Common myeloid progenitor, CD34-positive (primary cell): ENCODE data around the gene SYPL2. TPM values are rescaled to one million over a fixed set of nuclear protein-coding genes. Genes with fewer than 3 reads are reported as not detected.

Source experiments
- CTCF ChIA-PET: fragments of 350-600 bp; sonication (Branson Sonifier 250); formaldehyde crosslinking; loops from one replicate; lab custom pipeline; 2021; ENCODE audit warnings: antibody characterized with exemption; lab: Charles Lee
- POLR2A ChIA-PET: fragments of 350-600 bp; sonication (Branson Sonifier 250); formaldehyde crosslinking; loops from one replicate; lab custom pipeline; 2021; ENCODE audit warnings: antibody characterized with exemption; lab: Charles Lee
- DNase-seq, 3 donors: peaks; one replicate each; pipeline versions ENCODE4 v3.0.0 to v3.0.0-alpha.2; 2013
- H3K27ac ChIP-seq, 2 experiments: 1 replicate in 1 of 2; 2 replicates in 1 of 2; pipeline ENCODE4 v1.7.0; 2013; ENCODE audit warnings: inconsistent platforms in 2 of 2, low read length in 2 of 2, mild to moderate bottlenecking in 2 of 2, low read depth in 1 of 2, moderate library complexity in 1 of 2; ENCODE audit not compliant: severe bottlenecking in 2 of 2, insufficient read depth in 1 of 2, poor library complexity in 1 of 2
- H3K27me3 ChIP-seq, 5 experiments: replicated peaks in 2 of 5; 1 replicate in 3 of 5; 2 replicates in 2 of 5; pipeline versions ENCODE4 v1.6.1 to v1.7.0; 2013; ENCODE audit warnings: low read length in 4 of 5, mild to moderate bottlenecking in 2 of 5, moderate library complexity in 2 of 5, inconsistent platforms in 1 of 5; ENCODE audit not compliant: insufficient read depth in 5 of 5, control insufficient read depth in 4 of 5
- H3K36me3 ChIP-seq, 4 experiments: 1 replicate in 2 of 4; 2 replicates in 2 of 4; pipeline versions ENCODE4 v1.6.1 to v1.7.0; 2013; ENCODE audit warnings: low read length in 3 of 4, control low read depth in 1 of 4, mild to moderate bottlenecking in 1 of 4; ENCODE audit not compliant: control insufficient read depth in 4 of 4, insufficient read depth in 4 of 4
- H3K4me1 ChIP-seq, 4 experiments: 1 replicate in 3 of 4; 2 replicates in 1 of 4; pipeline versions ENCODE4 v1.6.1 to v1.7.1; 2013; ENCODE audit warnings: low read length in 3 of 4, mild to moderate bottlenecking in 3 of 4, control low read depth in 1 of 4, inconsistent platforms in 1 of 4, moderate library complexity in 1 of 4; ENCODE audit not compliant: control insufficient read depth in 4 of 4, insufficient read depth in 4 of 4; ENCODE audit errors: control extremely low read depth in 1 of 4
- H3K4me3 ChIP-seq, 7 experiments: 1 replicate in 4 of 7; 2 replicates in 3 of 7; pipeline versions ENCODE4 v1.5.1 to v1.7.0; 2013; ENCODE audit warnings: mild to moderate bottlenecking in 7 of 7, low read length in 6 of 7, moderate library complexity in 6 of 7, inconsistent platforms in 2 of 7, low read depth in 2 of 7, control low read depth in 1 of 7; ENCODE audit not compliant: insufficient read depth in 4 of 7, control insufficient read depth in 1 of 7; ENCODE audit errors: extremely low read depth in 1 of 7
- H3K9me3 ChIP-seq, 5 experiments: 1 replicate in 4 of 5; 2 replicates in 1 of 5; pipeline versions ENCODE4 v1.6.1 to v1.7.1; 2013; ENCODE audit warnings: low read length in 4 of 5, mild to moderate bottlenecking in 2 of 5, inconsistent platforms in 1 of 5, low read depth in 1 of 5, moderate library complexity in 1 of 5; ENCODE audit not compliant: control insufficient read depth in 4 of 5, insufficient read depth in 2 of 5; ENCODE audit errors: control extremely low read depth in 1 of 5
- WGBS: methylation state at CpG from one replicate; pipeline ENCODE4 v1.1.5; 2013; ENCODE audit not compliant: insufficient coverage; 5-methylcytosine and 5-hydroxymethylcytosine counted together
- polyA plus RNA-seq: library from polyadenylated mRNA; unstranded; fragments of 120-200 nt; gene quantifications from one replicate; pipeline ENCODE4 v1.2.1, GENCODE V29; 2013

SYPL2 gene
- polyA plus RNA-seq: not detected

DNA sequence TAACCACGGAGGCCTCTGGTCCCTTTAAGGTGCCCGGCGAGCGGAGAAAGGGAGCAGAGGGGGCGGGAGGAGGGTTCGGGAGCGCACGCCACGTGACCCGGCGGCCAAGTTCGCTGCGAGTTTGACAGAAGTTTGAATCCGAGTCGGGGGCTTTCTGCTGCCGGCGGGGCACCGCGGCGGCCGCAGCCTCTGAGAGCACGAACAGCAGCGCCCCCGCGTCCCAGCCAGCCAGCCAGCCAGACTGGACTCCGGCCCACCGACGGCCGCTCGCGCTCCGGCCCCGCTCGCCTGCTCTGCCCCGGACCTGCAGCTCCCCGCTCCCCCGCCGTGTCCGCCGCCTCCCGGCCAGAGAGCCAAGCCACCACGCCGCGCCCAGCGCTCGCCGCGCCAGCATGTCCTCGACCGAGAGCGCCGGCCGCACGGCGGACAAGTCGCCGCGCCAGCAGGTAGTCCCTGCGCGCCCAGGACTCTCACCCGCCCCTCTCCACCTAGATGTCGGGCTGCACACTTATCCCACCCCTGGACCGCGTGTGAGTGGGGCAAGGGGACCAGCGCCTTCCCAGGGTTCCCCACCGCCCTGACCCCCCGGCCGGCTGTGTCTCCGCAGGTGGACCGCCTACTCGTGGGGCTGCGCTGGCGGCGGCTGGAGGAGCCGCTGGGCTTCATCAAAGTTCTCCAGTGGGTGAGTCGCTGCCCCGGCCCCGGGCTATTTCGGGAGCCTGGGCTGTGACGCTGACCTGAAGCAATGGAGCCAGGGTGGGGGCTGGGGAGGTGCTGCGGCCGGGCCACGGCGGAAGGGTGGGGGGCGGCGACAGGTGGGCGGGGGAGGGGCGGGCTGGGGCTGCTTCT, at the start of gene SYPL2:
SYPL2 (plus strand) TSS at position 95 of the 849 bp plus-strand sequence; CDS start at position 393, 298 bp downstream.
- peak in 2 of 3 donors; percentile 33 to 37 for DNase-seq
- ChIA-PET POLR2A (no interaction called here), CTCF (no interaction called here)
- Histone ChIP-seq H3K4me3 (peak within 1 kb of the TSS in 6 of 7 experiments; percentile 22 to 67 (median 57)), H3K9me3 (no peaks in the 10 kb centered on the region), H3K4me1 (peaks cover 0 to 15% (median 14%) of the 10 kb centered on the region in 4 experiments), H3K27me3 (peaks cover 33 to 99% (median 43%) of the 10 kb centered on the region in 5 experiments), H3K36me3 (no peaks in the 10 kb centered on the region), H3K27ac (no peak within 1 kb of the TSS)
- WGBS: 3% methylated on average over 59 of the region's 88 CpGs

DNA sequence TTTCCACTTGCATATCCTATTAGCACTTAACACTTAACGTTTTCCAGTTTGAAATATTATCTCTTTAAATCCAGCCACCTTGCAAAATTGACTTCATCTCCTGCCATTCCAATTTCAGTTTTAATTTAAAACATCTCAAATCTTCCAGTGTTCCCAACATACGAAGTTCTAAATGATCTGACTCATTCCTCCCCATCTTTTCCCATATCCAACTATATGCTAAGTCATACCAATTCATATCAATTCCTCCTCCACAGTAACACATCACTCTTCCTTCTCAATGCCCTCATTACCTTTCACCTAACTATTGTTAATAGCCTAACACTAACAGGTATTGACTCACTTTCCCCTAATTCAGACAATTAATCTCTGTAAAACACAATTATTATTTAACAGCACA, 42.8 kb upstream of the SYPL2 start:
- no peak overlapping the region for H3K27ac ChIP-seq
- no peak overlapping the region for H3K4me3 ChIP-seq
- H3K36me3 ChIP-seq: peaks cover 7 to 29% (median 17%) of the 10 kb centered on the region in 4 experiments
- H3K4me1 ChIP-seq: peaks cover 11 to 29% (median 18%) of the 10 kb centered on the region in 4 experiments
- H3K9me3 ChIP-seq: no peaks in the 10 kb centered on the region
- H3K27me3 ChIP-seq: no peaks in the 10 kb centered on the region
- DNase-seq: no peak
- ChIA-PET POLR2A (interaction anchor here (0.7 kb wide), 1 partner anchor 9 kb away, joined by 8 read pairs; no protein-coding TSS in a partner anchor), CTCF (interaction anchor here (0.7 to 1.1 kb wide), 3 partner anchors 26 to 147 kb away, joined by 3 read pairs; no protein-coding TSS in a partner anchor)
- 89% methylated on average over 2 of the region's 2 CpGs for WGBS

DNA sequence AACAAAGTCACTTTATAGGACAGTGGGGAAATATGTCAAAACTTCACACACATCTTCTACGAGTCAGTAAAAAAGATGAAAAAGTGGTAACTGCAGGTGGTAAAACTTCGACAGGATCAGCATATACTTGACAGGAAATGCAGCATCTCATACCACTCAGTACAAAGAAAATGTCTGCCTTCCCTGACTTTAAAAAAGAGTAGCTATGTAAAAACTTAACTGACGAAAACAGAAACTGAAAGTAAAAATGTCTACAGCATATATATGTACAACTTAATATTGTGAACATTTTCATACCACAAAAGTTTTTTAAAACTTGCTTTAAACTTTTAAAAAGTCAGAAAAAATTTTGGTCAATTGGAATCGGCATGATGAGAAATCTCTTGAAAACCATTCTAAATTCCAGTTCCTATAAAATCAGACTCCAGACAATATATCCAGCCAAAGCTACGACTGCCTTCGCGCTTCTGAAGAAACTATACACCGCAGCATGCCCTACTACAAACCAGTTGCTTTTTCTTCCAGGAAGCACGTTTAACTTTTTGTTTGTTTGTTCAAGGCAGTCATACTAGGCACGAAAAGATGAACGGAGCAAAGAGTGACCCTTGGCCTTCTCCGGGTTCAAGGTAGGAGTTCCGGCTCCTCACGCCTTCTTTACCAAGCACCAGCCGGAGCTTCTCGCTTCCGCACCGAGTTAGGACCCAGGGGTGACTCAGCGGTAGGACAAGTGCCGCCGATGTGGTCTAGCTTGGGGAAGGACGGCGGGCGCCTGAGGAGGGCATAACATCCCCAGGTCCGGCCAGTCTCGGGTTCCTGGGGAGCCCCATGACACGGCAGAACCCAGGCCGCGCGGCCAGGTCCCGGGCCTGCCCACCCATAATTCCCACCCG, 40.7 kb upstream of the SYPL2 start:
- peak; percentile 75 to 88 (median 84) for DNase-seq

DNA sequence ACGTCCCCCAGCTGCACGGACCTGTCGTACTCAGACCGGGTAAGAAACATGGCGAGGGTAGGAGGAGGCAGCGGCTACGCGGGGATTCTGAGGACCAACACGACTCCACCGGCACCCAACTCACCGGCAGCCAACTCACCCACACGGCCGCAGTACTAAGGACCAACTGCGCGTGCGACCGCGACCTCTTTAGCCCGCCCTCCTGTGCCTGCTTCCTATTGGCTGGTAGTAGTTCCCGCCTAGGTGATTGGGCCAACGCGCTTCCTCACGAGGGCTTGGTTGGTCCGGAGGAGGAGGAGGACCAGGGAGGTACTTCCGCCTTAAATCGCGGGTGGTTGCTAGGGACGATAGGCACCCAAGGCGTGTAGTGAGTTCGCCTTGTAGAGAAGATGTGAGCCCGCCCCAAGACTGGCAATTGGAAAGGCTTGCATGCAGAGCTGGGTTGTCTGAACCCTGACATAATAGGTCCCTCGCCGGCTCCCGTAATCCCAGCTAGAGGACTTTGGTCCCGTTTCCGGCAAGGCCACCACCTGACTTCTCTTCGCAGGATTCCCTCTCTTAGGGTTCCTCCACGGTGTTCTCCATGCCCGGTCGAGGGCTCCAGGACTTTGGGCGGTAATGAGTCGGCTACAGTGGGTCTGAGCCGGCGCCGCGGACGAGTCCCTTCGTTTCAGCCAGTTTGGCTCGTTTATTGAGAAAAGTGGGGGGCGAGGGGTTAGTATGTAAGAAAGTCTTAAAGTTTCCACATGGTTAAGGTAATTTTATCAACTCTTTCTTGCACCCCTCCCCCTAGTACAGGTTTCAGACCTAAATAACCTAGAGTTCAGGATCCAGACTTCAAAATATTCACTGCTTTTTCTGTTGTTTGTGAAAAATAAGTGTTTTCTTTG, 39.8 kb upstream of the SYPL2 start, which contains the start of gene PSMA5:
PSMA5 (minus strand) TSS at position 168 of the 890 bp plus-strand sequence; CDS start at position 50, 118 bp downstream.
- Histone ChIP-seq H3K36me3 (peaks cover 0 to 6% (median 0%) of the 10 kb centered on the region in 4 experiments), H3K4me1 (peaks cover 11 to 29% (median 18%) of the 10 kb centered on the region in 4 experiments), H3K9me3 (no peaks in the 10 kb centered on the region), H3K4me3 (peak within 1 kb of the TSS; percentile 48 to 93 (median 88)), H3K27ac (peak within 1 kb of the TSS; percentile 82 to 92), H3K27me3 (no peaks in the 10 kb centered on the region)
- ChIA-PET CTCF (interaction anchor here (1.1 to 1.4 kb wide), 3 partner anchors 9 to 103 kb away, joined by 3 to 4 read pairs (median 3); no protein-coding TSS in a partner anchor), POLR2A (interaction anchor here (0.6 to 1.3 kb wide), 3 partner anchors 9 to 144 kb away, joined by 3 to 4 read pairs (median 3); partner anchors contain the start of gene ATXN7L2)
- DNase-seq: peak; percentile 99 to 100 (median 100)
- WGBS: 0% methylated on average over 33 of the region's 50 CpGs

More for the DNA sequence above, 40.7 kb upstream of the SYPL2 start:
- Histone ChIP-seq H3K27me3 (no peaks in the 10 kb centered on the region), H3K36me3 (peaks cover 5 to 14% (median 7%) of the 10 kb centered on the region in 4 experiments), H3K9me3 (no peaks in the 10 kb centered on the region), H3K27ac (peak overlapping the region; percentile 82 to 92), H3K4me1 (peaks cover 11 to 29% (median 18%) of the 10 kb centered on the region in 4 experiments), H3K4me3 (peak overlapping the region; percentile 48 to 93 (median 88))
- CTCF ChIA-PET: interaction anchor here (1.1 to 1.4 kb wide), 4 partner anchors 8 to 104 kb away, joined by 3 to 4 read pairs (median 3); no protein-coding TSS in a partner anchor
- POLR2A ChIA-PET: interaction anchor here (0.6 to 1.3 kb wide), 4 partner anchors 9 to 69 kb away, joined by 3 to 4 read pairs (median 3); partner anchors contain the start of genes ATXN7L2 and CYB561D1
- under 1% methylated on average over 27 of the region's 32 CpGs for WGBS

DNA sequence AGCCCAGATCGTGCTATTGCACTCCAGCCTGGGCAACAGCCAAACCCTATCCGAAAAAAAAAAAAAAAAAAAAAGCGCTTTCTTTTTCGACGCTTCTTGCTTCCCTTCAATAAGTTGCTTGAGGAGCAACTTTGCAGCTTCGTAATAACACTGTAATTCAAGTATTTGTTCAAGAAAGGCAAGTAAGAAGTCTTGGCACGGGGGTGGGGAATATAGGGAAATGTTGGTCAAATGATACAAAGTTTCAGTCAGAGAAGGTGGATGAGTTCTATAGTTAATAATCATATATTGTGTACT, 39.2 kb upstream of the SYPL2 start:
- Histone ChIP-seq H3K4me1 (peaks cover 11 to 29% (median 18%) of the 10 kb centered on the region in 4 experiments), H3K27me3 (no peaks in the 10 kb centered on the region), H3K27ac (peak overlapping the region; percentile 41 to 92), H3K4me3 (peak overlapping the region in 6 of 7 experiments; percentile 81 to 93 (median 89)), H3K9me3 (no peaks in the 10 kb centered on the region), H3K36me3 (peaks cover 0 to 6% (median 0%) of the 10 kb centered on the region in 4 experiments)
- WGBS: 50% methylated on average over 1 of the region's 7 CpGs
- ChIA-PET POLR2A (interaction anchor here (0.6 to 1.1 kb wide), 2 partner anchors 56 to 145 kb away, joined by 3 read pairs; partner anchors contain the start of gene ATXN7L2), CTCF (interaction anchor here (1.1 to 1.4 kb wide), 2 partner anchors 10 to 102 kb away, joined by 3 read pairs; no protein-coding TSS in a partner anchor)
- peak; percentile 17 to 47 (median 46) for DNase-seq
